SU-DHL-6 (cell line): ENCODE data around the gene SLC12A8.

Source experiments
- CTCF ChIP-seq: fragments of 200-600 bp; sonication (generic); IDR thresholded peaks from one replicate; pipeline ENCODE4 v1.5.1; 2017; ENCODE audit warnings: antibody characterized with exemption, mild to moderate bottlenecking, low read length, moderate library complexity; ENCODE audit not compliant: insufficient read depth, poor library complexity, severe bottlenecking
- EZH2phosphoT487 ChIP-seq: fragments of 200-600 bp; sonication (generic), shearing (Covaris generic); conservative IDR thresholded peaks from 2 replicates; pipeline ENCODE4 v1.6.1; 2018; ENCODE audit warnings: mild to moderate bottlenecking, antibody characterized with exemption, low read length, moderate library complexity, mixed read lengths

DNA sequence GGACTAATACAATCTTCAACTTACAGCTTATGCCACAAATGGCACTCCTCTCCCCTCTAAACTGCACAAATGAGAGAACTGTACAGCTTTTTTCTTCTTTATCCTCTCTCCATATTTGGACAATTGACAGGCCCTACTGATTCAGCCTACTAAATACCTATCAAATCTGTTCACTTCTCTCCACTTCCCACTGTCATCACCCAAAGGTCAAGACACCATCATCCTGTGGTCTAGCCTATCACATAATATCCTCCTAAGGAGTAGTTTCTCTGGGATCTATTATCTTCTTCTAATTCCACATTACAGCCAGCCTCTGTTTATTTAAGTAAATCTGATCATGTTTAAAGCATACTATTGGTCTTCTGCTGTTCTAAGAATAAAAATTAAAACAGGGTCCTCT is 33.0 kb upstream of the SLC12A8 start:
- TF ChIP-seq CTCF = no peak
- TF ChIP-seq EZH2phosphoT487 = no peak
